HepG2 (cell line): ENCODE data around the gene R3HCC1L. TPM values are rescaled to one million over a fixed set of nuclear protein-coding genes. Genes with fewer than 3 reads are reported as not detected.

Source experiments
- ELF1 ChIP-seq: sonication (generic); formaldehyde crosslinking; IDR thresholded peaks from 2 replicates; pipeline ENCODE4 v1.4.0; 2020; ENCODE audit warnings: missing genetic modification reagents
- HMG20B ChIP-seq: conservative IDR thresholded peaks from 2 replicates; pipeline ENCODE4 v1.6.1; 2016; ENCODE audit warnings: missing genetic modification reagents, missing compliant biosample characterization
- ISX ChIP-seq: sonication (generic); formaldehyde crosslinking; conservative IDR thresholded peaks from 2 replicates; pipeline ENCODE4 v1.5.0; 2020; ENCODE audit warnings: missing genetic modification reagents
- JUND ChIP-seq: sonication (generic); formaldehyde crosslinking; IDR thresholded peaks from 2 replicates; pipeline ENCODE4 v1.8.0; 2022; ENCODE audit warnings: mild to moderate bottlenecking, missing genetic modification reagents
- MAZ ChIP-seq, 2 experiments: sonication (generic) in 1 of 2; formaldehyde crosslinking in 1 of 2; IDR thresholded peaks; 2 replicates each; pipeline versions ENCODE4 v1.5.0 to v1.6.1; 2012 to 2020; ENCODE audit warnings: low read depth in 2 of 2, mild to moderate bottlenecking in 2 of 2, borderline replicate concordance in 1 of 2, improper control_type of control experiment in 1 of 2, low read length in 1 of 2, missing genetic modification reagents in 1 of 2, moderate library complexity in 1 of 2
- NR2F2 ChIP-seq: IDR thresholded peaks from 2 replicates; pipeline ENCODE4 v1.6.1; 2012; ENCODE audit warnings: low read depth, inconsistent platforms, borderline replicate concordance
- RAD21 ChIP-seq: fragments of 450-650 bp; formaldehyde crosslinking; IDR thresholded peaks from 2 replicates; pipeline ENCODE4 v1.5.0; 2020; ENCODE audit warnings: mild to moderate bottlenecking
- SOX13 ChIP-seq, 3 experiments: fragments of 450-650 bp in 1 of 3; sonication (generic) in 1 of 3; formaldehyde crosslinking in 1 of 3; IDR thresholded peaks in 2 of 3; conservative IDR thresholded peaks in 1 of 3; 2 replicates each; pipeline versions ENCODE4 v1.5.0 to v1.6.1; 2016 to 2020; ENCODE audit warnings: antibody characterized with exemption in 1 of 3, mild to moderate bottlenecking in 1 of 3, missing compliant biosample characterization in 1 of 3, missing genetic modification reagents in 1 of 3, moderate library complexity in 1 of 3
- SP140L ChIP-seq: sonication (generic); formaldehyde crosslinking; IDR thresholded peaks from 2 replicates; pipeline ENCODE4 v1.4.0; 2020; ENCODE audit warnings: missing genetic modification reagents, borderline replicate concordance
- TEAD3 ChIP-seq: optimal IDR thresholded peaks from 2 replicates; pipeline ENCODE3; 2016; ENCODE audit warnings: borderline replicate concordance
- YEATS2 ChIP-seq: sonication (generic); formaldehyde crosslinking; IDR thresholded peaks from 2 replicates; pipeline ENCODE4 v1.4.0; 2020; ENCODE audit warnings: missing genetic modification reagents, borderline replicate concordance
- ZFY ChIP-seq: sonication (generic); formaldehyde crosslinking; IDR thresholded peaks from 2 replicates; pipeline ENCODE4 v1.4.0; 2020; ENCODE audit warnings: missing genetic modification reagents
- ZNF282 ChIP-seq: fragments of 450-650 bp; IDR thresholded peaks from 2 replicates; pipeline ENCODE4 v1.6.1; 2018; ENCODE audit not compliant: partially characterized antibody
- ZNF3 ChIP-seq: IDR thresholded peaks from 2 replicates; pipeline ENCODE4 v1.7.0; 2017; ENCODE audit warnings: inconsistent platforms
- ZNF329 ChIP-seq: sonication (generic); formaldehyde crosslinking; IDR thresholded peaks from 2 replicates; pipeline ENCODE4 v1.9.0; 2021; ENCODE audit warnings: low read depth, mild to moderate bottlenecking, missing genetic modification reagents
- ZNF331 ChIP-seq: sonication (generic); formaldehyde crosslinking; IDR thresholded peaks from 2 replicates; pipeline ENCODE4 v1.4.0; 2020; ENCODE audit warnings: missing genetic modification reagents
- ZNF598 ChIP-seq: sonication (generic); formaldehyde crosslinking; IDR thresholded peaks from 2 replicates; pipeline ENCODE4 v1.5.1; 2020; ENCODE audit warnings: mild to moderate bottlenecking, missing genetic modification reagents, borderline replicate concordance
- ZNF605 ChIP-seq: sonication (generic); formaldehyde crosslinking; IDR thresholded peaks from 2 replicates; pipeline ENCODE4 v1.8.0; 2022; ENCODE audit warnings: mild to moderate bottlenecking, missing genetic modification reagents
- ZNF644 ChIP-seq: IDR thresholded peaks from 2 replicates; pipeline ENCODE4 v1.6.1; 2016; ENCODE audit warnings: low read depth
- ZNF7 ChIP-seq: IDR thresholded peaks from 2 replicates; pipeline ENCODE4 v1.6.1; 2016; ENCODE audit warnings: missing biosample characterization, missing genetic modification reagents
- ZNF790 ChIP-seq: sonication (generic); formaldehyde crosslinking; IDR thresholded peaks from 2 replicates; pipeline ENCODE4 v1.8.0; 2022; ENCODE audit warnings: missing genetic modification reagents, mild to moderate bottlenecking, borderline replicate concordance
- ZNF879 ChIP-seq: sonication (generic); formaldehyde crosslinking; IDR thresholded peaks from 2 replicates; pipeline ENCODE4 v1.8.1; 2023; ENCODE audit warnings: missing genetic modification reagents
- polyA plus RNA-seq, 8 experiments: library from polyadenylated mRNA; depleted of rRNA in 3 of 8; stranded (reverse) in 7 of 8; unstranded in 1 of 8; fragments of >200 nt; fragmentation: Illumina TruSeq in 4 of 8; extraction: Trizol in 4 of 8; gene quantifications; 2 replicates each; pipeline versions ENCODE4 v1.2.1 to v1.2.3, GENCODE V29; 2011 to 2016; ENCODE audit warnings: low read depth in 4 of 8, missing spikeins in 1 of 8, mixed read lengths in 1 of 8; ENCODE audit not compliant: insufficient read depth in 1 of 8
- total RNA-seq, 5 experiments: library from RNA; depleted of rRNA; stranded (reverse); fragments of >200 nt; fragmentation: Illumina TruSeq; extraction: Trizol; gene quantifications; 2 replicates each; pipeline ENCODE4 v1.2.3, GENCODE V29; 2016; ENCODE audit warnings: low read depth in 1 of 5
- TF ChIP-seq, protein P1 (sequence below): sonication (generic); formaldehyde crosslinking; IDR thresholded peaks from 2 replicates; pipeline ENCODE4 v1.9.0; 2021; ENCODE audit warnings: missing genetic modification reagents, borderline replicate concordance
- TF ChIP-seq, protein P2 (sequence below): sonication (generic); formaldehyde crosslinking; IDR thresholded peaks from 2 replicates; pipeline ENCODE4 v1.4.0; 2020; ENCODE audit warnings: mild to moderate bottlenecking, missing genetic modification reagents
- TF ChIP-seq, protein P3 (sequence below): sonication (generic); formaldehyde crosslinking; IDR thresholded peaks from 2 replicates; pipeline ENCODE4 v1.4.0; 2020; ENCODE audit warnings: missing genetic modification reagents
- TF ChIP-seq, protein P4 (sequence below): sonication (generic); formaldehyde crosslinking; IDR thresholded peaks from 2 replicates; pipeline ENCODE4 v1.5.0; 2020; ENCODE audit warnings: missing genetic modification reagents
- TF ChIP-seq, protein P5 (sequence below): sonication (generic); formaldehyde crosslinking; IDR thresholded peaks from 2 replicates; pipeline ENCODE4 v1.5.0; 2020; ENCODE audit warnings: mild to moderate bottlenecking, missing genetic modification reagents, borderline replicate concordance

R3HCC1L gene
- total and polyA plus RNA-seq, 2 of the 13 experiments (the other 11 are each of a cell fraction or from before 2014, with no cell fraction given) = 6.5 to 12.2 TPM

DNA sequence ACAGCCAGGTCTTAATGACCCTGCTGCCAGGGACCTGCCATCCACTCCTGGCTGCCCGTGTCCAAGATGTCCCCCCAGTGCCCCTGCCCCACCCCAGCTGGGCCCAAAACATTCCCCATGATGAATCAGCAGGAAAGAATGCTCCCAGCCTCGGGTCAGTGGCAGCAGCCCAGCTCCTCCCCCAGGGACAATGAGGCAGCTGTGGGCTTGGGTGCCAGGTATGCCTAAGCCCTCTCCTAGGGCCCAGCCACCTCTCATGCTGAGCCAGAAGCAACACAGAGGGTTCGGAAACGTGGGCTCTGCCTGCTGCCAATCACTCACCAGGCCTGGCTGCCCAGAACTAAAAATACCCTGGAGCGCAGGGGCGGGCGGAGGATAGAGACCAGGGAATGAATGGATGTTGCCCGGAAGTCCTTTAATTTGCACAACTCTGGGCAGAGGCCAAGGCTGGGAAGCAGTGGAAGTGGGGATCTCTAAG, 135.0 kb downstream of the R3HCC1L start (continued):
- TF ChIP-seq ZNF879 (CRISPR knock-in tag) = no peak
- TF ChIP-seq ZNF598 (CRISPR knock-in tag) = no peak
- no peak for TF ChIP-seq ZNF7 (CRISPR knock-in tag)
- TF ChIP-seq, protein P1, sequence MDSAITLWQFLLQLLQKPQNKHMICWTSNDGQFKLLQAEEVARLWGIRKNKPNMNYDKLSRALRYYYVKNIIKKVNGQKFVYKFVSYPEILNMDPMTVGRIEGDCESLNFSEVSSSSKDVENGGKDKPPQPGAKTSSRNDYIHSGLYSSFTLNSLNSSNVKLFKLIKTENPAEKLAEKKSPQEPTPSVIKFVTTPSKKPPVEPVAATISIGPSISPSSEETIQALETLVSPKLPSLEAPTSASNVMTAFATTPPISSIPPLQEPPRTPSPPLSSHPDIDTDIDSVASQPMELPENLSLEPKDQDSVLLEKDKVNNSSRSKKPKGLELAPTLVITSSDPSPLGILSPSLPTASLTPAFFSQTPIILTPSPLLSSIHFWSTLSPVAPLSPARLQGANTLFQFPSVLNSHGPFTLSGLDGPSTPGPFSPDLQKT (CRISPR knock-in tag) = no peak
- no peak for TF ChIP-seq ZNF282
- TF ChIP-seq, protein P2, sequence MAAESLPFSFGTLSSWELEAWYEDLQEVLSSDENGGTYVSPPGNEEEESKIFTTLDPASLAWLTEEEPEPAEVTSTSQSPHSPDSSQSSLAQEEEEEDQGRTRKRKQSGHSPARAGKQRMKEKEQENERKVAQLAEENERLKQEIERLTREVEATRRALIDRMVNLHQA (CRISPR knock-in tag) = no peak
- TF ChIP-seq SOX13 (IDR thresholded peaks at IDR 0.05) = no peak
- no peak; a peak in 1 of 4 replicates for TF ChIP-seq SOX13 (CRISPR knock-in tag; conservative IDR thresholded peaks at IDR 0.05 in 1 of 2, IDR thresholded peaks at IDR 0.05 in 1 of 2)
- no peak for TF ChIP-seq ISX (CRISPR knock-in tag)
- TF ChIP-seq, protein P3, sequence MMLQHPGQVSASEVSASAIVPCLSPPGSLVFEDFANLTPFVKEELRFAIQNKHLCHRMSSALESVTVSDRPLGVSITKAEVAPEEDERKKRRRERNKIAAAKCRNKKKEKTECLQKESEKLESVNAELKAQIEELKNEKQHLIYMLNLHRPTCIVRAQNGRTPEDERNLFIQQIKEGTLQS (CRISPR knock-in tag) = peak; percentile 89
- TF ChIP-seq ZNF644 = 0 out of 2 replicates have a peak, but pooled peaks have one; percentile 0
- no peak for TF ChIP-seq ZNF3
- TF ChIP-seq MAZ (IDR thresholded peaks at IDR 0.05; ENCODE audit: borderline replicate concordance, low read depth, low read length) = no peak
- no peak for TF ChIP-seq MAZ (CRISPR knock-in tag; IDR thresholded peaks at IDR 0.05; ENCODE audit: low read depth)
- no peak for TF ChIP-seq RAD21 (CRISPR knock-in tag)
- TF ChIP-seq TEAD3 = peak; percentile 80
- no peak for TF ChIP-seq NR2F2
- TF ChIP-seq YEATS2 (CRISPR knock-in tag) = no peak
- TF ChIP-seq ZNF331 (CRISPR knock-in tag) = no peak
- peak; percentile 89 for TF ChIP-seq JUND (CRISPR knock-in tag)
- no peak for TF ChIP-seq ZNF790 (CRISPR knock-in tag)
- TF ChIP-seq ELF1 = no peak
- TF ChIP-seq, protein P4, sequence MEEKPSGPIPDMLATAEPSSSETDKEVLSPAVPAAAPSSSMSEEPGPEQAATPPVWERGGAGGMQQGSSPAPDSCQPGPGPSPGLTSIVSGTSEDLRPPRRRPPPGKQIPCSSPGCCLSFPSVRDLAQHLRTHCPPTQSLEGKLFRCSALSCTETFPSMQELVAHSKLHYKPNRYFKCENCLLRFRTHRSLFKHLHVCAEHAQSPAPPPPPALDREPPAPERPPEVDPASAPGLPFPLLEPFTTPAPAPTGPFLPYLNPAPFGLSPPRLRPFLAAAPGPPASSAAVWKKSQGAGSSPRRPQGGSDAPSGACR = no peak
- no peak for TF ChIP-seq ZNF605 (CRISPR knock-in tag)
- TF ChIP-seq SP140L (CRISPR knock-in tag) = no peak
- TF ChIP-seq ZNF329 (CRISPR knock-in tag) = no peak
- peak; percentile 39; the same call in 1 of the 2 replicates for TF ChIP-seq ZFY (CRISPR knock-in tag)
- no peak for TF ChIP-seq HMG20B (CRISPR knock-in tag)
- TF ChIP-seq, protein P5, sequence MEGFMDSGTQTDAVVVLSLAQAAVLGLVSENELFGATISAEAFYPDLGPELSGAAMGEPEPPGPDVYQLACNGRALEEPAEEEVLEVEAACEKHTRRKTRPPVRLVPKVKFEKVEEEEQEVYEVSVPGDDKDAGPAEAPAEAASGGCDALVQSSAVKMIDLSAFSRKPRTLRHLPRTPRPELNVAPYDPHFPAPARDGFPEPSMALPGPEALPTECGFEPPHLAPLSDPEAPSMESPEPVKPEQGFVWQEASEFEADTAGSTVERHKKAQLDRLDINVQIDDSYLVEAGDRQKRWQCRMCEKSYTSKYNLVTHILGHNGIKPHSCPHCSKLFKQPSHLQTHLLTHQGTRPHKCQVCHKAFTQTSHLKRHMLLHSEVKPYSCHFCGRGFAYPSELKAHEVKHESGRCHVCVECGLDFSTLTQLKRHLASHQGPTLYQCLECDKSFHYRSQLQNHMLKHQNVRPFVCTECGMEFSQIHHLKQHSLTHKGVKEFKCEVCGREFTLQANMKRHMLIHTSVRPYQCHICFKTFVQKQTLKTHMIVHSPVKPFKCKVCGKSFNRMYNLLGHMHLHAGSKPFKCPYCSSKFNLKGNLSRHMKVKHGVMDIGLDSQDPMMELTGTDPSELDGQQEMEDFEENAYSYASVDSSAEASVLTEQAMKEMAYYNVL (CRISPR knock-in tag) = no peak
